ENCODE measurements around the gene MTA3.

MTA3 gene

GRCh38 chr2:42765686-42766085, 197.3 kb downstream of the MTA3 start:
- no peak for DNase-seq

GRCh38 chr2:42767080-42767898, 198.9 kb downstream of the MTA3 start:
- no peak for DNase-seq

GRCh38 chr2:42767899-42768705, 199.7 kb downstream of the MTA3 start:
- no peak for DNase-seq

- no peak for DNase-seq
Measured at GRCh38 chr2:42768706-42769256, 200.3 kb downstream of the MTA3 start.

GRCh38 chr2:42769583-42770287, 201.3 kb downstream of the MTA3 start:
- no peak for DNase-seq

GRCh38 chr2:42770288-42771131, 202.1 kb downstream of the MTA3 start:
- peak; percentile 22 for DNase-seq

GRCh38 chr2:42771546-42772153, 203.2 kb downstream of the MTA3 start:
- no peak for DNase-seq

- no peak for DNase-seq
Measured at GRCh38 chr2:42775186-42775585, 206.8 kb downstream of the MTA3 start.

- no peak for DNase-seq
Measured at GRCh38 chr2:42775810-42776209, 207.4 kb downstream of the MTA3 start.

- DNase-seq, result no peak
Measured at GRCh38 chr2:42777883-42778805, 209.7 kb downstream of the MTA3 start.

GRCh38 chr2:42781181-42781580, 212.7 kb downstream of the MTA3 start:
- no peak for DNase-seq

- DNase-seq, result no peak
Measured at GRCh38 chr2:42783511-42783910, 215.1 kb downstream of the MTA3 start.

- no peak for DNase-seq
Measured at GRCh38 chr2:42784204-42784880, 215.9 kb downstream of the MTA3 start.

- DNase-seq, result no peak
Measured at GRCh38 chr2:42786561-42787345, 218.3 kb downstream of the MTA3 start.

- no peak for DNase-seq
Measured at GRCh38 chr2:42787424-42787787, 219.0 kb downstream of the MTA3 start.

- DNase-seq, result no peak
Measured at GRCh38 chr2:42787788-42788477, 219.5 kb downstream of the MTA3 start.

- no peak for DNase-seq
Measured at GRCh38 chr2:42788478-42788793, 220.0 kb downstream of the MTA3 start.

GRCh38 chr2:42788882-42789281, 220.4 kb downstream of the MTA3 start:
- no peak for DNase-seq

GRCh38 chr2:42789751-42790150, 221.3 kb downstream of the MTA3 start:
- DNase-seq, result no peak
